ENCODE results near the gene ERC2.

Gene ERC2

GRCh38 chr3:56459104-56459496 is 9.2 kb downstream of the ERC2 start:
- TF ChIP-seq NFIC (IDR thresholded peaks at IDR 0.05) = no peak
- no peak for TF ChIP-seq RAD21 (IDR thresholded peaks at IDR 0.05; ENCODE audit: low read depth)
- no peak for TF ChIP-seq ZBTB7A (IDR thresholded peaks at IDR 0.05; ENCODE audit: low read depth)
- no peak for TF ChIP-seq CREB1 (IDR thresholded peaks at IDR 0.05; ENCODE audit: low read depth)
- no peak for TF ChIP-seq REST (IDR thresholded peaks at IDR 0.05; ENCODE audit: low read depth)
- no peak for TF ChIP-seq EGR1 (IDR thresholded peaks at IDR 0.05)
- TF ChIP-seq CEBPB (IDR thresholded peaks at IDR 0.05) = no peak
- TF ChIP-seq FOXM1 (IDR thresholded peaks at IDR 0.05; ENCODE audit: borderline replicate concordance, low read depth) = no peak
- no peak for TF ChIP-seq EP300 (IDR thresholded peaks at IDR 0.05; ENCODE audit: borderline replicate concordance)
- TF ChIP-seq USF1 (IDR thresholded peaks at IDR 0.05) = no peak

DNA sequence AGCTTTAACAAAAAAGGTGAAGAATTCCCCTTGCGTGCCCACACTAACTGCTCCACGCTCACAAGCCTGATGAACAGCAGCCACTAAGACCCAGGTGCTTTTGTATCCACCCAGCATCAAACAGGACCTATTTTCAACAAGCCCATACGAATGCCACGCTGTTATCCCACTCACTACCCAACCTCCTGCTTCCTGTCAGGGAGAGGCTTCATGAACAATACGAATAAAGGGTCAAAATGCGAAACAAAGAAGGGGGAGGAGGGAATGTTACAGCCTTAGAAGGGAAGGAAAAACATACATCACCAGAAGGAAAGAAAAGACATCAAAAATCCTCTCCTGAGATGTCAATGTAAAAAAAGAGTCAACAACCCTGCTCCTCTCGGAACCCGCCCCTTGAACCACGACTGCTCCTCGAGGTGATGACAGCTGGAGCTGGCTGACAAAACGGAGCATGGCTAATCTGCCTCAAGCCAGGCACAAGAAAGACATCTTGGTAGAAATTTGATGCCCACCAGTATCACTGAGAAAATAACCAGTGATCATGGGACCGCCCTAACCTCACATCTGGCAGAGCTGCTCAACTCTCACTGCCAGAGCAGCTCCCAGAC is 9.7 kb downstream of the ERC2 start:
- TF ChIP-seq NFIC (IDR thresholded peaks at IDR 0.05) (no peak), TAF1 (IDR thresholded peaks at IDR 0.05; ENCODE audit: low read depth) (no peak), CREB1 (IDR thresholded peaks at IDR 0.05; ENCODE audit: low read depth) (no peak), EP300 (IDR thresholded peaks at IDR 0.05; ENCODE audit: borderline replicate concordance) (no peak), MAX (IDR thresholded peaks at IDR 0.05) (no peak), ZBTB7A (IDR thresholded peaks at IDR 0.05; ENCODE audit: low read depth) (no peak)

DNA sequence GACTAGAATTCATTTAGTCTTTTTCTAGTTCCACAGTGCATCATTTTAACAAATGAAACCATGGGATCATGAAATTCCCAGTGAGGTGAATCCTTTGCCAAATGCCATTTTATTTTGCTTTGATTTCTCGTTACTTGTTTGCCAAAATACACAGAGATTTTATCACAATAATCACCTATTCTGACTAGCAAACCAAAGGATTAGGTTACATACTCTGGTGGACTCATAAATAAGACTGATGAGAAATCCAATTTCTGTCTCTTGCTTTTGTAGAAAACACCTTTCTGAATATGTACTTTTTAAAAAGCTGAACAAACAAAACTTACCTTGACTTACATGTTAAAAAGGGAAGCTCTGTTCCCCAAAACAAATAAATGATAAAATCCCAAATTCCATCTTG is 12.2 kb downstream of the ERC2 start:
- TF ChIP-seq TAF1 (IDR thresholded peaks at IDR 0.05; ENCODE audit: low read depth) (no peak), NFIC (IDR thresholded peaks at IDR 0.05) (no peak), TEAD4 (IDR thresholded peaks at IDR 0.05) (no peak), TCF12 (IDR thresholded peaks at IDR 0.05; ENCODE audit: low read depth) (no peak), FOXM1 (IDR thresholded peaks at IDR 0.05; ENCODE audit: borderline replicate concordance, low read depth) (no peak), ZBTB7A (IDR thresholded peaks at IDR 0.05; ENCODE audit: low read depth) (no peak), REST (IDR thresholded peaks at IDR 0.05; ENCODE audit: low read depth) (no peak), EP300 (IDR thresholded peaks at IDR 0.05; ENCODE audit: borderline replicate concordance) (no peak), RAD21 (IDR thresholded peaks at IDR 0.05; ENCODE audit: low read depth) (no peak), USF1 (IDR thresholded peaks at IDR 0.05) (no peak), CEBPB (IDR thresholded peaks at IDR 0.05) (no peak), MAX (IDR thresholded peaks at IDR 0.05) (no peak), YY1 (IDR thresholded peaks at IDR 0.05; ENCODE audit: low read depth) (no peak), CREB1 (IDR thresholded peaks at IDR 0.05; ENCODE audit: low read depth) (no peak), EGR1 (IDR thresholded peaks at IDR 0.05) (no peak)

- TF ChIP-seq EP300 (IDR thresholded peaks at IDR 0.05; ENCODE audit: borderline replicate concordance) = no peak
- TF ChIP-seq ZBTB7A (IDR thresholded peaks at IDR 0.05; ENCODE audit: low read depth) = no peak
- TF ChIP-seq USF1 (IDR thresholded peaks at IDR 0.05) = no peak
- TF ChIP-seq REST (IDR thresholded peaks at IDR 0.05; ENCODE audit: low read depth) = no peak
- no peak for TF ChIP-seq NFIC (IDR thresholded peaks at IDR 0.05)
- no peak for TF ChIP-seq YY1 (IDR thresholded peaks at IDR 0.05; ENCODE audit: low read depth)
- TF ChIP-seq TEAD4 (IDR thresholded peaks at IDR 0.05) = no peak
- no peak for TF ChIP-seq CREB1 (IDR thresholded peaks at IDR 0.05; ENCODE audit: low read depth)
- no peak for TF ChIP-seq MAX (IDR thresholded peaks at IDR 0.05)
- no peak for TF ChIP-seq RAD21 (IDR thresholded peaks at IDR 0.05; ENCODE audit: low read depth)
- TF ChIP-seq TAF1 (IDR thresholded peaks at IDR 0.05; ENCODE audit: low read depth) = no peak
- no peak for TF ChIP-seq CEBPB (IDR thresholded peaks at IDR 0.05)
- no peak for TF ChIP-seq EGR1 (IDR thresholded peaks at IDR 0.05)
- TF ChIP-seq TCF12 (IDR thresholded peaks at IDR 0.05; ENCODE audit: low read depth) = no peak
- no peak for TF ChIP-seq FOXM1 (IDR thresholded peaks at IDR 0.05; ENCODE audit: borderline replicate concordance, low read depth)
These were observed 15.3 kb downstream of the ERC2 start for GRCh38 chr3:56453011-56453410.

All from Ishikawa (cell line).